HG02763 (cell line): Measurements from ENCODE around the gene PREP.

Experiments used
- ATAC-seq: cut with Tn5 transposase; IDR thresholded peaks from one replicate; pipeline ENCODE4 v1.9.1; 2021; ENCODE audit warnings: mild to moderate bottlenecking, moderate library complexity; ENCODE audit not compliant: unreplicated experiment

The PREP gene

DNA sequence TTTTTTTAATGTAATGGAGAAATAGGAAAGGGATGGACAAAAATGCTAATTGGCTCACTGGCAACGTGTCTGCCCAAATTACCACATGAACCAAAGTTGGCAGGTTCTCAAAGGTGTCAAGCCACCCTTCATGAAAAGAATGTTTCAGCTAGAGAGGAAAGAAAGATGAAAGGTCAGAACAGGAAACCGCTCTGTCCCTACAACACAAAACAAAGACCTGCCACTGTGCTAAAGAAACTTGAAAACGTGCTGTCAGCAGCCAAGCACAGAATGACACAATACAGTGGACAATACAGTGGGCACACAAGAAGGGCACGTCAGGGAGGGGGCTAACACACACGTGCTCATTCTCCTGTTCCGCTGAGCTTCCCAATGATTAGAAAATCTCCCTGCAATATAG lies 4.9 kb downstream of the PREP start:
- no peak for ATAC-seq

DNA sequence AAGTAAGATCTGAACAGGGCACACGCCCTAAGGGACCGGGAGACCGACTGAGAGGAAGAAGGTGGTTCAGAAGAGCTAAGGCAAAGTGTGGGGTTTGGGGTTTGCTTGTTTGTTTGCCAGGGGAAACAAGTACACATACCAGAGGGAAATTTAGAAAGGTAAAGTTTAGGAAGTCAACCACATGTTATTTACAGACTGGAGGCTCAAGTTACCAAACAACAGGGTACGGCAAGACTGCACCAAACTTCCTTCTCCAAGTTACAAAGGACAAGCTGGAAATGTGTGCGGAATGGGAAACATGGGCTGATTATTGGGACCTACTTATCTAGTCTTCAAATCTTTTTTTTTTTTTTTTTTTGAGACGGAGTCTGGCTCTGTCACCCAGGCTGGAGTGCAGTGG lies 11.2 kb downstream of the PREP start:
- ATAC-seq, result no peak

DNA sequence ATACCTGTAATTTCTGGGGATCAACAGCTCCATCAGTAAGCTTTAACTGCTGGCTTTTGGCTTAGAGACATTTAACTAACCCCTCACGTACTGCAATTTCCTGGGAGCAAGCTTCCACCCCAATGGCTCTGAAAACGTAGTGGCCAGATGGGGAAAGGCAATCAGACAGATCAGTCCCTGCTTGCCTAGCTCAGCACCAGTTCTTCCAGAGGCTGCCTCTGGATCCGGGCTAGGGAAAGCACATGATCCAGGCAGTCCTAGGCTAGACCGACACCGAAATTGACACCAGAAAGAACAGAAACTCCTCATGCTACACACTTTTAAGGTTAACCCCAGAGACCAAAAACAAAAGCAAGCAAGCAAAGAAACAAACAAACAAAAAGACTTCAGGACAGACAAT lies 13.3 kb downstream of the PREP start:
- no peak for ATAC-seq

DNA sequence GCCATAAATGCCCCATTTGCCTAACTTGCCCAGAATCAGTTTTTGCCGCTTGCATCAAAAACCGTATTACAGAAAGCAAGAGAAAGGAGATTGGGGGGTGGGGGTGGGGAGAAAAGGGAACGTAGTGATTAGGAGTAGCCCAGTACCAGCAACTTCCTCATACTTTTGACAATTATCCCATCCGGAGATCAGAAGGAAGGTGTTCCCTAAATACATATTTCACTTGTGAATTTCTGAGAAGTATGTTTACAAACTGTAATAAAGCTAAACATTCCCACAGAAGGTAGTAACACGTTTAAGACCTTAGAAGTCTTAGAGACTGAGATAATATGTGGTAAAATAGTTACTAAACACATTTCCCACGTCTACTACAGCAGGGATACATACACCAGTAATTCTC lies 14.5 kb downstream of the PREP start:
- no peak for ATAC-seq

GRCh38 chr6:105384004-105384403 lies 18.9 kb downstream of the PREP start:
- no peak for ATAC-seq

DNA sequence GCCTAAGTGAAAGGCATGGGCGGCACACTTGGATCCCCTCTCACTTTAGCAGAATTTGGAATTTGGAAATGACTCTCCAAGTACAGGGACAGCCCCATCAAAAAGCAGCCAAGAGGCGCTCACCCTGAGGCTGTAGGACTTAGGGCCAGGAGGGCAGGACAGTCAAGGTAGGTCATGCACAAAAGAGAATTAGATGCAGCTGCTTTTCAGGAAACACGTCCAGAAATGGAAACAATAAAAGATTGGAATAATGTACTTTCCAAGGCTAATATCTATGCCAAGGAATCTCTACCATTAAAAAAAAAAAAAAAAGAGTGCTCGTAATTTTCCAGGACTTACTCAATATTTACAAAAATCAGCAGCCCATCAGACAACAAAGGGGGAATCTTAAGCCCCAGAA lies 19.9 kb downstream of the PREP start:
- ATAC-seq, result no peak

- ATAC-seq, result no peak
Measured at GRCh38 chr6:105382496-105382895, 20.4 kb downstream of the PREP start.

GRCh38 chr6:105380634-105381033 lies 22.2 kb downstream of the PREP start:
- no peak for ATAC-seq

DNA sequence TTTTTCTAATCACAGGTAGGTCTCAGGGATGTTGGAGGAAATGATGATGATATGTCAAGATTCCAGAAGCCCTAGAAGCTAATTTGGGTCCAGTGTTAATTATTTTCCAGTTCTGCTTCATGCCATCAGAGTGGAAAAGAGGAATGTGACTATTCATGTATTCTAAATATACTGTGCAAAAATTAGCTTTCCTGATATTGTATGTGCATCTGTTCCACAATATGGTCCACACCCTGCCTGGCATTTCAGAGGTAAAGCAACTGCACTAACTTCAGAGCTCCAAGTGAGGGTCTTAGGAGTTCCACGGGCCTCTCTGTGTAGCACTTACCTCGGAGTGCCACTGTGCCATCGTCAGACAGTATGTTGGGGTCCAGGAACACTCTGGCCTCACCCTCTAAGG lies 27.1 kb downstream of the PREP start:
- ATAC-seq, result no peak

DNA sequence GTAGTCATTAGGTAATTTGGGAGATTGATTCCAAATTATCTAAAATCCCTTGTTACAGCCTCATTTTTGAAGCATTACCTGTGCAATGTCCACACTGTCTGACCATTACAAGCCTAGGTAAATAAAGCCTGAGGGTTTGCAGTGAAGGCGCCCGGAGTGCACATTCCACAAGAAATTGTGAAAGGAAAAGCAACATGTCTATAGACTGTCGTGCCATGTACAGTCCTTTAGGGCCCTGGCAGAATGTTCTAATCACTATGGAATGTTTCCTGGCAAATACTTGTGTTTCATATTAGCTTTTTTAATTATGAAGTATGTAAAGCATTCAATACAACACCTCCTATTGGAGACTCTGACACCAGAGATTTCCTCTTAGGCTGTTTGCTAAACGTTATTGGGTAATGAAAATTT lies 28.9 kb downstream of the PREP start:
- no peak for ATAC-seq

DNA sequence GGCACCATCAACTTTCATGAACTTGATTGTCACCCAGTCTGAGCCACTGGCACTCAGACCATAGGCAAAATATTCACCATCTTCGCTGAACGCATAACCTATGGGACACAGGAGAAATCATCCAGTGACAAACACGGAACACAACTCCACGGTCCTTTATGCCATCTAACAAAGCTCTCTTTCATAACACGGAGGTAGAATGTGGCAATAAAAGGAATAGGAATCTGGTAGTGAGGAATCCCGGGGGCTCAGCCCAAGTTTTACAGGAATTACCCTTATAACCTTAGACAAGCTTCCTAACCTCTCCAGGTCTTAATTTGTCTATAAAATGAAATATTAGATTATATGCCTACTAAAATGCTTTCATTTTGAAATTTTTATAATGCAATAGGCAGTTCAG lies 29.4 kb downstream of the PREP start:
- no peak for ATAC-seq

DNA sequence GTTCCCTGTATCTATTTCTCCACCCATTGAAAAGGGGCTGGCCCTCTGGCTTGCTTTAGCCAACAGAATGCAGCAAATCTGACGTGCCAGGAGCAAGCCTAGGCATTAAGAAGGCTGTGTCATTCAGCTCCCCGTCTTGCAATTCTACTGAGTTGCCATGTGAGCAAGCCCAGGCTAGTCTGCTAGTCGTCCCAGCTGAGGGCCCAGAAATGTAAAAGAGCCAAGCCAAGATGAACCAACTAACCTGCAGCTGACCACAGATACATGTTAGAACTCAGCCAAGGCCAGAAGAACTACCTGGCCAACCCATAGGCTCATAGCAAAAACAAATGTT lies 30.1 kb downstream of the PREP start:
- no peak for ATAC-seq

- no peak for ATAC-seq
Measured at GRCh38 chr6:105372142-105372848, 30.6 kb downstream of the PREP start.

DNA sequence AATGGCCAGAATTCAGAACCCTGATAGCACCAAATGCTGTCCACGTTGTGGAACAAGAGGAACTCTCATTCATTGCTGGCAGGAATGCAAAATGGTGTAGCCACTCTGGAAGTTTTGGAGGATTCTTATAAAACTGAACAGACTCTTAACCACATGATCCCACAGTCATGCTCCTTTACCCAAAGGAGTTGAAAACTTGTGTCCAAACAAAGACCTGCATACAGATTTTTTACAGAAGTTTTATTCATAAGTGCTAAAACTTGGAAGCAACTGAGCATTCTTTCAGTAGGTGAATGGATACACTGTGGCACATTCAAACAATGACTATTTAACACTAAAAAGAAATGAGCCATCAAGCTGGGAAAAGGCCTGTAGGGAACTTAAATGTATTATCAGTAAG lies 32.5 kb downstream of the PREP start:
- ATAC-seq, result no peak

- ATAC-seq, result no peak
Measured at GRCh38 chr6:105369145-105369544, 33.7 kb downstream of the PREP start.

GRCh38 chr6:105364243-105364642 lies 38.6 kb downstream of the PREP start:
- no peak for ATAC-seq

DNA sequence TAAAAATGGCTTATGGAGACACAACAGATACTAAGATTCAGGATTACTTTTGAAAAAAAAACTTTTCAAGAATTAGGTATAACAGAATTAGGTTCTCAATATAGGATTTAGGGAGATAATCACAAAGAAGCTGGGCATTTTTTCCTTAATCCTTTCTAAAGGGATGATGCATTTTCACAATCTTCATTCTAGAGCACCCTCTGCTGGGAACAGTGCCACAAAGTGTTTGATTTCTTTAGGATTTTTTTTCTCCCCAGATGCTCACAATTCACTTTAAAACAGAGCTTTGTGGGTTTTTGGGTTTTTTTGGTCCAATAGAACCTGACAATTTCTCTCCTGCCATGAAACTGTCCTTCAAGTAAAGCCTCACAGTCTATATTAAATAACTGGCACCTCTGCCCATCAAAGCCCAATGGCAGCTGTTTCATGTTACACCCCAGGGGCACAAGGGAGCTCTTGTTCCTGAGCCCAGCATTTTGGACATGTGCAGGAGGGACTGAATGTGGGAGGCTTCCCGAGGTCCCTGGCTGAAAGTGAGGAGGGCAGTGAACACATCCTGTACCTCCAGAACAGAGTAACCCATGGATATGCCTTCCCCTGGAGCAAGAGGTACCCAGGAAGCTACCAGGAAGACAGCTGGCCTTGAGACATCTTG lies 39.7 kb downstream of the PREP start:
- ATAC-seq, result no peak

DNA sequence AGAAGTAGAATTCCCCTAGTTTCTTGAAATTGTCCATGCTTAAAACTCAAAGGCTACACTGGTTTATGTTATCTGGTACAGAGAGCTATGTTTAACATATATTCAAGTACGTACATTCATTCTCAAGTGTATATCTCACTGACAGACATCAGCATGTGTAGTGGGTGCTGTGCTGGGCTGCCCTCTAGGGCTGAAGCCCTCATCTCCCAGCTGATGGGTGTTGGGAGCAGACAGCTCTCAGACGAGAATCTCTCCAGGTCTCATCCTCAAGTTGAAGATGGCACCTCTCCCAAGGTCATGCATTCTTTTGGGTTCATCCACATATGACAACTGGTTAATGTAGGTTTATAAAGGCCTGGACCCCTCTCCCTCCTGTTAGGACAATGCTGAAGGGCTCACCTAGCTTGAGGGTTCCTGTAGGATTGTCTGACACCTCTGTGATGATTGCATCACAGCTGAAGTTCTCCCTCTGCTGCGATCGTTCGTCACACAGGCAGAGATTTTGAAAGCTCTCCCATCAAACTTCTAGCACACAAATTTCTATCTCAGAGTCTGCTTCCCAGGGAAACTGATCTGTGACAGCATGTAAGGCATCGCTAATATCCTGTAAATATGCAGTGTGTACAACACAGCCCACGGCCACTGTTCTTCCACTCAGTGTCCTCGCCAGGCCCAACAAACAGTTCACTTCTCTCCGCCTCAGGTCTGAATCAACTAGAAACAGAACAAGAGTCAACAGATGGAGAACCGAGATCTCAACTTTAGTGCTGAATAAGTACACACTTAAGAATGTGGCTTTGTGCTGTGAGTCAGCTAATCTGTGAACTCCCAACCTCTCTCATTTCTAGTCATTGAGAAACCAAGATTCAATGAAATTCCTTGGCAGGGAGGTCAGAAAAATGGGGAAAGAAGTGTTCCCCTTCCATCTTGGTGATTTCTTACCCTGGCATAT lies 43.2 kb downstream of the PREP start:
- ATAC-seq, result no peak

DNA sequence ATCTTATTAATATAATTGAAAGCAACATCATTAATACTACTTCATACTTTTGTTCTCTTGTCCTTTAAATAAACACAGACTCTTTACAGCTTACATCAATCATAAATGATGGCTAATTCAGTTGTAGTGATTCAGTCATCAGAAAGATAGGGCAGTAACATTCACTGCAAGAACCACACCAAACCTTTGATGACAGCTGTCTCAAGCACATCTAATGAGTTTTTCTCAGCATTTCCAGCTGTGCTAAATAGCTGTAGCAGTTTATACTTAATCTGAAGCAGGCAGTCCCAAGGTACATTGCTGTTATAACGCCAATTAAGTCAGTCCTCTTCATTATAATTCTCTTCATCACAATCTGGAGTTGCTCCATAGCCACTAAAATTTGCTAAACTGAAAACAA lies 45.7 kb downstream of the PREP start:
- ATAC-seq, result no peak

GRCh38 chr6:105352037-105352617 lies 50.8 kb downstream of the PREP start:
- ATAC-seq, result no peak

GRCh38 chr6:105348897-105349296 lies 54.0 kb downstream of the PREP start:
- ATAC-seq, result no peak

DNA sequence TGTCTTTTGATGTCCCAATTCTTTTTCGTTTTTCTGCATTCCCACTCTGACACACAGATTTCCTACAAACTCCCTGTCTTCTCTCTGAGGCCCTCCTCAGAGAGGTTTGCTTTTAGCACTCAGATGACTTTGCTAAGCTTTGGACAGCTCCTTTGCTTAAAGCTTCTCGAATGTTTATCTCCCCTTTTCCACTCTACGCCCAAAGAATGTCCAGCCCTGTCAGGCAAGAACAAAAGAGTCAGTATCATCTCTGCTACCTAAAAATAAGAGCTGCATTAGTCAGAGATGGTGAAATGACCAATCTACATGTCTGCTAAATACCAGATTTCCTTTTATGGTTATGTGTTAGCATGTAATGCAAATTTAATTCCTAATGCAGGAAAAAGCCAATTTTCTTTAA lies 56.8 kb downstream of the PREP start:
- ATAC-seq, result no peak
